Activated CD8-positive, alpha-beta memory T cell treated with anti-CD3 and anti-CD28 coated beads for 48 hours (primary cell): ENCODE data around the gene CORIN.
"Not testable (repeated sequence)": the region's sequence is repeated elsewhere in the genome, so short reads cannot be mapped to it uniquely, and the experiment has no call there.

Experiments
- DNase-seq, 3 experiments: peaks; one replicate each; pipeline ENCODE4 v3.0.0-alpha.2; 2020; ENCODE audit warnings: low read depth in 2 of 3, low spot score in 2 of 3

The CORIN gene

DNA sequence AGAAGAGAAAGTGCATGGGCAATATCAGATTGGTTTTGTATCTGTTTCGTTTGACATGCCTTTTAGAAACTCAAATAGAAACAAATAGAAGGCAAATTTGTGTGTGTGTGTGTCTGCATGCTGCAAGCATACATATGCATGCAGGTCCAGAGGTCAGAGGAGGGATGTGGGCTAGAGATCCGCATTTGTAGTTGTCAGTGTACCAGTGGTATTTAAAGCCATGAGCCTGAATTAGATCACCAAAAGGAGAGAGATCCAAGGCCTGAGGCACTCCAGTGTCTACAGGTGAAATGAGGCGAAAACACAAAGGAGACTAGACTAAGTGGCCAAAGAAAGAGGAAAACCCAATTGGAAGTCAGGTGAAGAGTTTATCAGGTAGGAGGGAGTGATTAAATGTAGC, 106.7 kb downstream of the CORIN start:
- DNase-seq: no peak

DNA sequence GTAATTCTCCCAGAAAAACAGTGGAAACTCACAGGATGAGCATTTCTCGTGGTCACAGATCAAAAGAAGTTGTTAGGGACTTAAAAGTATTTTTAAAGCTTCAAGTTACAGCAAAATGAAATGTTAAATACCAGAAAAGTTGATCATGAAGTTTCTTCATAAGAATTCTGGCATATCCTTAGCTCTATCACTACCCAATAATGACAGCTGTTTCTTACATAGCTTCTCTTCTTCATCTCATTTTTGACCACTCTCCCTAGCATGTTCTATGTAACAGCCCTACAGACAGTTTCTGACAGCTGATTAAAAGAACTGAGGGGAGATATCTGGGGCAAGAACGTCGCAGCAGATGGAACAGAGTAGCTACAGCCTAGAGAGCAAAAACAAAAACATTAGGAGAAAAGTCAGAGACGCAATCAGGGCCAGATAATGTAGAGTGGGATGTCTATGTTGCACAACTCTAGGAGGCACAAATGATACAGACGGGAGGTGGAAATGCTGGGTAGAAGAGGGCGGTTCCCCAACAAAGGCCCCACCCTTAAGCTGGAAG, 108.7 kb downstream of the CORIN start:
- DNase-seq: no peak

DNA sequence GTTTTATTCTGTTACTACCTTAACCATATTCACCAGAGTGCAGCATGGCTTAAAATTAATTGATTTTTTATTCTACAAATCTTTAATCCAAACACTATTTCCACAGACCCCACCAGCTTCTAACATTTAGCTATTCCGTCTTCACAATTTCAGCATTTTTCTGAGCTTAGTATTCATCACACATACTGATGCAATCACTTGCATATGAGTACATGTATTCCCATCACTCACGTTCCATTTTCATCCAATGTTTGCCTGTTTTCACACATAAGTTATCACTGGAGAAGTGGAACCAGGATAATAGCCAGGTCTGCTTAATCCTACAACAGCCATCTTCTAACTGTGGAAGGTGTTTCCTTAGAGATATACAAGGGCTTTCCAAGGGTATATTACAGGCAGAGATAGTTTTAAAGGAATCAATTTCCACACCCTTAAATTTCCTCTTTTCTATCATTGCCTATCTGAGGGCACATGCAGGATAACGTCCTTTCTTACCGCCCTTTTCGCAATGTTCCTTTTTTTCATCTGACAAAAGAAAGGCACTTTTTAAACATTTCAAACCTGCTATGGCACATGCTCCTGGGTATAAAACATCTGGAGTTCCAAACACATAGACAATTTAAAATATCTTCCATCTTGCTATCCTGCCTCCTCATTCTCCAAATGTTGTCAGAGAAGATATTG, 115.8 kb downstream of the CORIN start:
- no peak for DNase-seq

DNA sequence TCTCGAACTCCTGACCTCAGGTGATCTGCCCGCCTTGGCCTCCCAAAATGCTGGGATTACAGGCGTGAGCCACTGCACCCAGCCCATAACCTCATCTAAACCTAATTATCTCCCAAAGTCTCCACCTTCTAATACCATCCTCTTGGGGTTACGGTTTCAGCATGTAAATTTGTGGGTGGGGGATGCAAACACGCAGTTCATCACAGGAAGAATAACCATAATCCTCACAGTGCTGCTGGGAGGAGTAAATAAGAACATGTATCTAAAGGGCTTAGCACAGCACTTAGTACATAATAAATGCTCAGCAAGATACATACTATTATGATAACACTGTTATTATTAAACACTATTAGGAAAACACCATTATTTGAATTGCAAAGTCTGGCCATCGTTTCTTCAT, 116.4 kb downstream of the CORIN start:
- no peak for DNase-seq

DNA sequence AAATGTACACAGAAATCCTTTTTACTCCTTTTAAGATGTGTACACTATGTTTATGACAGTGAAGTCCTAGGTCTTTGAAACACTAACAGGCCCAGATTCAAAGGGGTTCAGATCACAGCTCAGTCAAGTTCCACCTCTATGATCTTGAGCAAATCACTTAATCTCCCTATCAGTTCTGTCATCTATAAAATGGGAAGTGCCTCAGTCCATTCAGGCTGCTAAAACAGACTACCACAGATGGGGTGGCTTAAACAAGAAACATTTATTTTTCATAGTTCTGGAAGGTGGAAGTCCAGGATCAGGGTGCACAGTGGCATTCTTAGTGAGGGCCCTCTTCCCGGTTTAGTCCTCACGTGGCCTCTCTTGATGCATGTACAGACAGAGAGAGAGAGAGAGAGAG, 117.1 kb downstream of the CORIN start:
- no peak for DNase-seq

GRCh38 chr4:47719576-47719975, 118.3 kb downstream of the CORIN start:
- DNase-seq: no peak

DNA sequence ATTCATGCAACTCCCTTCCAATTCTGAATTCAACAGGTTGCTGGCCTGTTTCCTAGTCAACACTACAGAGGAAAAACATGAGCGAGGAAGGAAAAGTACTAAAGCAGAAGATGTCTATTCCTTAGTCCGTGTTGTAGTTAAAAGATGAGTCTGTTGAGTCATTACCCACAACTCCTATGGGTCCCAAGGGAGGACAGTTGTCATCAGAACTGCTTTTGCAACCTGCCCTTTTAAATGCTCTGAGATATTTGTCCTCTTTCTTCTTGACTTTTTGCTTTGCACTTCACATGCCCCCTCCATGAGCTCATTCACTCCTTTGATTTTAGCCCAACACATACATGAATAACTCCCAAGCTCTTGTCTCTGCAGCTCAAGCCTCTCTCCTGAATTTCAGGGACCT, 119.2 kb downstream of the CORIN start:
- DNase-seq: no peak

GRCh38 chr4:47717188-47717587, 120.7 kb downstream of the CORIN start:
- no peak for DNase-seq

GRCh38 chr4:47715716-47716416, 122.0 kb downstream of the CORIN start:
- DNase-seq: no peak

DNA sequence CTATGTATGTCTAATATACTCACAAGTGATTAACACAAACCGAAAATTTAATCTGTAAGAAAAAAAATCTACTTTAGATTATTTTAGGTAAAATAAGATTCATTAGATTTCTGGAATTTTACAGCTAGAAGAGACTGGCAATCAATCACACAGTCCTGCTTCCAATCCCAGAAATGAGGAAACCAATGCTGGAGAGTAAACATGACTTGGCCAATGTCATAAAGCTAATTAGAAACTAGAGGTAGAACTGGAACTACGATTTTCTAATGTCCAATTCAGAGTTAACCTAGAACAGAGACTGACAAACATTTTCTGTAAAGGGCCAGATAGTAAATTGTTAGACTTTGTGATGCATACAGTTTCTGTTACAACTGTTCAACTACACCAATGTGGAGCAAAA, 123.6 kb downstream of the CORIN start:
- DNase-seq: no peak

DNA sequence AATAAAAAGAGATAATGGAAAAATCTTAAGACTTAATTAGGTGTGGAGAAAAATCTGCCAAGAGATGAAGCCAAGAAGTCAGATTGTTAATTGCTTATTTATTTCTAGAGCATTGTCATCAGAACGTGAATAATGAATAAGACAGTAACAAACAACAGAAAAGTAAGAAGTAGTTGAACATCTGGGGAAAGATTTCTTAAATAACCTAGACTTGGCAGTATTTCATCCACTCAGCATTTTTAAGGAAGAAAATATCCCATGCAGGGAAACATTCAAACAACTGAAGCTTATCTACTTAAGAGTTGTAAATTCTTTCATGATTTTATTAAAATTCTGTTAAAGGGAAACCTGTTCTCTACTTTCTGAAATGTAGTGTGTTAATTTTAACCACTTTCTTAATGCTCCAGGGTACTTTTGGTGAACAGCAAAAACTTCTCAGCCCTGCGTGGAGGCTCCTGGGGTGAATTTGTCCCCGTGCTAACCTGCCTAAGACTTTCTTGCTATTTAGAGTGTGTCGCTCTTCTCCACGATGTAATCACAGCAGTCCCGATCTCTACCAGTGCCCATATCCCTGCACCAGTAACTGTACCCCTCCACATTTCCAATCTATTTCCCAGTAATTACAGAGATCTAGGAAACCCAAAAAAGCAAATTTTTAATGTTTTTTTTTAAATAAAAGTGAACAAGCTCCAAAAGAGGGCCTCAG, 124.6 kb downstream of the CORIN start:
- DNase-seq: no peak

DNA sequence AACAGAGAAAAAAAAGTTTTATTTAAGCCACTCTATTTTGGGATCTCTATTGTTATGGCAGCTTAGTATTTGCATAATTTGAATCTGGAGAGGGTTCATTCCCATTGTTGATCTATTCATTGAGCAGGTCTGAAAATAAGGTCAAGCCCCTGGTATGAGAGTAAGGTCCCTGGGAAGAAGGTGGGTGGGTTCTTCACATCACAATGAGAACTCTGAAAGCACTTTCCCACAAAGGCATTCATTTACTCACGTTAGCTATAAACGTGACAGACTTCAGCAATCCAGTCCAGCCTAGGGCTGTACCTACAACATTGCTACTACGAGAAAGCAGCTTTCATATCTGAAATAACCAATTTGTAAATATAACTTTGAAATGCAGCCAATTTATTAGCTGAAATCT, 126.2 kb downstream of the CORIN start:
- DNase-seq: no peak

GRCh38 chr4:47711183-47711582, 126.7 kb downstream of the CORIN start:
- DNase-seq: no peak

DNA sequence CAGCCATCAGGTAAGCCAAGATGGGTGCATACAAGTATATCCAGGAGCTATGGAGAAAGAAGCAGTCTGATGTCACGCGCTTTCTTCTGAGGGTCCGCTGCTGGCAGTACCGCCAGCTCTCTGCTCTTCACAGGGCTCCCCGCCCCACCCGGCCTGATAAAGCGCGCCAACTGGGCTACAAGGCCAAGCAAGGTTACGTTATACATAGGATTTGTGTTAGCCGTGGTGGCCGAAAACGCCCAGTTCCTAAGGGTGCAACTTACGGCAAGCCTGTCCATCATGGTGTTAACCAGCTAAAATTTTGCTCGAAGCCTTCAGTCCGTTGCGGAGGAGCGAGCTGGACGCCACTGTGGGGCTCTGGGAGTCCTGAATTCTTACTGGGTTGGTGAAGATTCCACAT, 131.5 kb downstream of the CORIN start:
- not testable (repeated sequence) for DNase-seq

- no peak for DNase-seq
Measured at GRCh38 chr4:47705326-47705981, 132.4 kb downstream of the CORIN start.

DNA sequence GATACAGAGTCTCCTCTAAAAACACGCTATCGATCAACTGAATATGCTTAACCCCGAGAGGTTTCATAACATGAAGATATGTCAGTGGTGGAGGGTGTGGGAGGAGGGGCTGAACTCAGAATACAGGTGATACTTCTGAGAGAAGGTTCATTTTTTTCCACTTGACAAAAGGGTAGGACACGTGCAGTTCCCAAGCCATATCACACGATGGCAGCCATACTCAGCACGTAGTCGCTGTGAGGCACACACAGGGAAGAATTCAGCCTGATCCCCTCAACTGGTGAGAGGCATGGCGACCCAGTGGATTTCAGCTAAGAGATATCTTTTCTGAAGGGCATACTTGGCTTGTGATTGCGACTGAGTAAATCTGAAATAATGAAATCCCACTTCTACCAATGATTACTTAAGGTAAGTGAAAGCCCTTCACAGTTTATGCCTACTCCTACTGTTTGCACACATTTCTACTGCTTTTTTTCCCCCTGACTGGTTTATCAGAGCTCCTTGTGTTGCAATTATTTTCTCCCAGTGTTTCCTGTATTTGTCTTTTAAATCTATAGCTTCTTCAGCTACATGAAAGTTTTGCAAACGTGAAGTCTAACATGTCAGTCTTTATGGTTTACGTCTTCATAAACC, 133.1 kb downstream of the CORIN start:
- no peak for DNase-seq

DNA sequence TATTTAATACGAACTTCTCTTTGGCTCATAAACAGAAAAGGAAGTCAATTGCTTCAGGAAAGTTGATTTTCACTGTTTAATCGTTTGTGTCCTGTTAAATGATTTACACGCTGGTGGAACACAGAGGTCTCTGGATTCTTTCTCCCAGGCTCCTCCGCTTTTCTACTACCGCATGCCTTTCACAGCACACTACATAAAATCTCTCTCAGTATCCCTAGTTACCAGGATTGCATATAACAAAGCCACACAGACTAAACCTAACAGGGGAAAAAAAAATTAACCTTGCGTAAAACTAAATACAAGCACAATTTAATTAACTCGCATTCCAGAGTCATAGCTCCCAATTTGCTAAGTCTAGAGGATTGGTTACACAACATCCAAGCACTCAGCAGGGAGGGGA, 133.9 kb downstream of the CORIN start:
- DNase-seq: no peak

- DNase-seq: no peak
Measured at GRCh38 chr4:47703008-47703407, 134.9 kb downstream of the CORIN start.

DNA sequence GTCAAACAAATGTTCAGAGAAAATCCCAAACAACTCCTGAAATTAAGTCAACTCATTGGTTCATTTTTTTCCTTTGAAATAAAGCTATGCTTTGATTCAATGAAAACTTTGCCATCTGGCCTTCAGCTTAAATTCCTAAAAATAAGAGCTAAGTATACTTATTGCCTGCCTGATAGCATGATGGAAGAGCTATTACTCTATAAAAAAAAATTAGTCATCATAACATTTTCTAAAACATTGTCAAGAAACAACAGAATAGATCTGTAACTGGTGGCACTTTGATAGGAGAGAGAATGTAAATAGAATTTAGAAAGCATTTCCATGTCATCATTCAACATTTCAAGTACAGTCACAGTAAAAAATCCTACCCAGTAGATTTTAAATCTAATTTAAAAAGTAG, 136.6 kb downstream of the CORIN start:
- no peak for DNase-seq

GRCh38 chr4:47698837-47699236, 139.0 kb downstream of the CORIN start:
- no peak for DNase-seq

DNA sequence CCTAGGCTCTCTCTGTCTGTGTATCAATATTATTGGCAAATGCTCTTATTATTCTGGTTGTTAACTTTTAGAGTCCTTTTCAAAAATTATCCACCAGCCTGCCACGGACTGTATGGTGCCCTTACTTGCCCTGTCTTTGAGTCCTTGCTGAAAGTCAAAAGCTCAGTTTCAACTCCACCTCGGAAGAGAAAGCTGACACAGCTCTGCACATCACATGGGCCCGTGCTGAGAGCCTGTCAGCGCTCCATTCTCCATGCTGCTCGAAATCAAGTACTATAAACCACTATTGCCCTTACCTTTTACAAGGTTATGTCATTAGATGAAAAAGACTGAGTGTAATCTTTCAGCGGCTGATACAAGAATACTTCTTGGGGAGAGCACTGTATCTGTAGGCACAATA, 141.0 kb downstream of the CORIN start:
- no peak for DNase-seq
